Measurements from ENCODE around the gene SLC9A8. TPM values are rescaled to one million over a fixed set of nuclear protein-coding genes. Genes with fewer than 3 reads are reported as not detected.

Gene SLC9A8
- total and polyA plus RNA-seq, 2 of the 4 experiments (the other 2 are of a cell fraction) = 4.1 to 5.0 TPM

DNA sequence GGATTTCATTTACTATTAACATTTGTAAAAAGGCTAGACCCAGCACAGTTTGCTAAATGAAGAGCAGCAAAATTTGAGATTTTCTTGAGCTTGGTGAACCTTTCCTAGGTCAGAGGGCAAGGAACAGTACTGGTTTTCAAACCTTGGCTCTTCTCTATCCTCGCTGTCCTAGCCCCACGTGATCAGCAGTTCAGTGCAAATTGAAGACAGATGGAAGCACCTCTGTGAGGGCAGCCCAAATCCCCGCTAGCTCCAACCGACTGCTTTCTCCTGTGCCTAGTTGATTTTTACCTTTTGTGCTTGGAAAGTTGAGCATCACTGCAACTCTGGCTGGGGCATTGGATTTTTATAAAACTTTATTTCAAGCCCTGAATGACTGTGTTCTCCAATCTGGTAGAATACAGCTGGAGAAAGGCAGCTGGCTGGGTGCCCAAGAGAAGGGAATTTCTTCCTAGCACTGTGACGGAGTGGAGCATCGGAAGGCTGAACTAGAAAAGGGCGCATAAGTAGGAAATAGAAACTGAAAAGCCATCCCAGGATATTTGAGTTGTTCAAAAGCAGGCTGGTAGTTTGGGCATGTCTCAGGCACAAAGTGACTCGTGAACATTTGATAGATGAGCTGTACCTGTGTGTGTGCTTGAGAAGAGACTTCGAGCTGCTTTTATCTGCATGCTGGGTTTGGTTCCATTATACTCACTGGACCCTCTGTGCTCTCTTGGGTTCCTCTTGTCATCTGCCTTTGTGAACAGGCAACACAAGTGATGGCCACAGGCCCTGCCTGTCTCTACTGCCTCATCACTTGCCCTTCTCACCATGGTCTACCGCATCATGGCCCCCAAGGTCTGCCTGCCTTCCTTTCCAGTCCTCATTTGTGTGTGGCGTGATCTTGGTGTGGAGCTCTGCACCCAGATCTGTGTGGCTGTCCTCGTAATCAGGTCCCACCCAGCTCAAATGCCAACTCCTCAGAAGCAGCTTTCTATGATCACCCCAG lies 125.8 kb downstream of the SLC9A8 start:
- POLR2A ChIA-PET (ENCODE audit: unreplicated experiment) = no interaction called here

More for the DNA sequence above, 125.8 kb downstream of the SLC9A8 start:
- Histone ChIP-seq H2BK5ac (ENCODE audit: low read depth, low read length, poor library complexity, severe bottlenecking) (peak overlapping the region; percentile 31), H2AFZ (replicated peaks; ENCODE audit: low read length, poor library complexity) (no peak overlapping the region), H4K91ac (ENCODE audit: insufficient read depth, low read depth, low read length) (peak overlapping the region; percentile 61), H2AK5ac (ENCODE audit: low read depth, low read length) (peak overlapping the region; percentile 76; the same call in 1 of the 2 replicates), H3K4me1 (ENCODE audit: control insufficient read depth, insufficient read depth, low read length) (peaks cover 13% of the 10 kb centered on the region), H2AK9ac (replicated peaks; ENCODE audit: low read depth, low read length, poor library complexity) (peak overlapping the region; percentile 18), H3K4ac (ENCODE audit: low read depth, low read length) (peak overlapping the region; percentile 44), H3K27me3 (ENCODE audit: control insufficient read depth, insufficient read depth, low read length) (no peaks in the 10 kb centered on the region), H3K27ac (ENCODE audit: insufficient read depth, low read length) (peak overlapping the region; percentile 37), H2BK120ac (ENCODE audit: low read depth, low read length) (no peak overlapping the region), H3K9me3 (ENCODE audit: control insufficient read depth, insufficient read depth, low read length) (no peaks in the 10 kb centered on the region), H3K14ac (replicated peaks; ENCODE audit: low read depth, low read length) (peak overlapping the region; percentile 80), H3K79me1 (ENCODE audit: low read depth in 1 of 2, low read length in 2 of 2) (peaks cover 4 to 60% of the 10 kb centered on the region in 2 experiments; a peak in 3 of 4 replicates), H3K9ac (ENCODE audit: low read depth, low read length) (peak overlapping the region; percentile 68; the same call in 1 of the 2 replicates), H4K8ac (ENCODE audit: low read depth in 2 of 2, low read length in 2 of 2) (peak overlapping the region in 1 of 2 experiments; percentile 16; a peak in 1 of 4 replicates), H4K20me1 (ENCODE audit: insufficient read depth, low read length) (peaks cover 45% of the 10 kb centered on the region), H4K5ac (ENCODE audit: low read depth, low read length) (peak overlapping the region; percentile 17; the same call in 1 of the 2 replicates), H3K36me3 (ENCODE audit: control insufficient read depth, insufficient read depth, low read length) (peaks cover 20% of the 10 kb centered on the region), H3K18ac (ENCODE audit: low read depth, low read length) (0 out of 2 replicates have a peak overlapping the region, but pooled peaks have one; percentile 7), H3K4me3 (ENCODE audit: insufficient read depth, low read depth, low read length) (peak overlapping the region; percentile 14), H3K4me2 (ENCODE audit: low read depth, low read length) (peak overlapping the region; percentile 93), H2BK15ac (ENCODE audit: low read depth, low read length) (peak overlapping the region; percentile 32; the same call in 1 of the 3 replicates), H3K23ac (ENCODE audit: low read depth, low read length) (peak overlapping the region; percentile 88), H3K9me1 (ENCODE audit: insufficient read depth, low read length) (peaks cover 23% of the 10 kb centered on the region), H2BK20ac (ENCODE audit: low read depth, low read length) (0 out of 2 replicates have a peak overlapping the region, but pooled peaks have one; percentile 16), H3K56ac (ENCODE audit: extremely low read depth, insufficient read depth, low read length) (peak overlapping the region; percentile 41; the same call in 1 of the 2 replicates)
- 65% methylated on average over 6 of the region's 12 CpGs; no CpG with 5 or more reads in 1 of the 2 experiments for WGBS, 2 experiments (ENCODE audit: extremely low coverage in 2 of 2, insufficient read length in 1 of 2)
- intact Hi-C loops (cut with micrococcal nuclease) = no loop called here
- in situ Hi-C loops (cut with MboI; ENCODE audit: low sequenced_read_pairs) = no loop called here
- dilution Hi-C loops (cut with HindIII; ENCODE audit: low sequenced_read_pairs, unreplicated experiment) = no loop called here
- BruUV-seq (replicated peaks) = no TSS peak
- ATAC-seq (ENCODE audit: low read depth) = peak; percentile 25
- DNase-seq = peak; percentile 82
- CTCF ChIA-PET = no interaction called here
- TF ChIP-seq SMC3 (IDR thresholded peaks at IDR 0.05; ENCODE audit: low read depth, low read length) = no peak
- TF ChIP-seq, protein P1, sequence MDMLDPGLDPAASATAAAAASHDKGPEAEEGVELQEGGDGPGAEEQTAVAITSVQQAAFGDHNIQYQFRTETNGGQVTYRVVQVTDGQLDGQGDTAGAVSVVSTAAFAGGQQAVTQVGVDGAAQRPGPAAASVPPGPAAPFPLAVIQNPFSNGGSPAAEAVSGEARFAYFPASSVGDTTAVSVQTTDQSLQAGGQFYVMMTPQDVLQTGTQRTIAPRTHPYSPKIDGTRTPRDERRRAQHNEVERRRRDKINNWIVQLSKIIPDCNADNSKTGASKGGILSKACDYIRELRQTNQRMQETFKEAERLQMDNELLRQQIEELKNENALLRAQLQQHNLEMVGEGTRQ (IDR thresholded peaks at IDR 0.05; ENCODE audit: low read depth, low read length) = peak; percentile 61; the same call in 1 of the 2 replicates
